Motor neuron (in vitro differentiated cells): Measurements from ENCODE around the gene ISM1. TPM values are rescaled to one million over a fixed set of nuclear protein-coding genes. Genes with fewer than 3 reads are reported as not detected.

ENCODE experiments used
- ATAC-seq, 8 experiments: fragments of 200-7000 bp; cut with Tn5 transposase; replicated peaks in 6 of 8; 2 replicates each; pipeline ENCODE4 v1.8.0; 2021; ENCODE audit warnings: mild to moderate bottlenecking in 8 of 8, moderate library complexity in 8 of 8
- H3K27ac ChIP-seq, 2 donors: fragments of 250-450 bp; sonication (Bioruptor Pico); 2 replicates each; pipeline ENCODE4 v1.9.0; 2021; ENCODE audit warnings: antibody characterized with exemption in 2 of 2, mild to moderate bottlenecking in 2 of 2, moderate library complexity in 1 of 2
- H3K4me1 ChIP-seq, 2 donors: fragments of 250-450 bp; sonication (Bioruptor Pico); replicated peaks in 1 of 2; 2 replicates each; pipeline ENCODE4 v1.6.1; 2021; ENCODE audit warnings: antibody characterized with exemption in 2 of 2, mild to moderate bottlenecking in 2 of 2, moderate library complexity in 1 of 2
- H3K4me3 ChIP-seq, 5 donors: fragments of 250-450 bp; sonication (Bioruptor Pico); 2 replicates each; pipeline ENCODE4 v1.9.0; 2021; ENCODE audit warnings: antibody characterized with exemption in 5 of 5, mild to moderate bottlenecking in 5 of 5, moderate library complexity in 4 of 5
- WGBS, 10 experiments: fragments of 450-650 bp; shearing (Covaris generic); methylation state at CpG; one replicate each; pipeline ENCODE4 v1.0.0; 2022; 5-methylcytosine and 5-hydroxymethylcytosine counted together
- in situ Hi-C, 9 experiments: fragments of 400-800 bp; cut with MboI; loops; one replicate each; pipeline ENCODE4 v1.15.0; 2021; ENCODE audit warnings: low sequenced_read_pairs in 9 of 9, low pct_unique_long_range_greater_than_20kb in 2 of 9; ENCODE audit not compliant: unreplicated experiment in 9 of 9
- total RNA-seq, 8 experiments: library from RNA; unstranded; fragments of 300-600 nt; gene quantifications; 2 replicates each; pipeline versions ENCODE4 v1.2.3 to v1.2.4, GENCODE V29; 2022

Gene ISM1
- total RNA-seq, 8 experiments from 2014 or later, result 0.09 to 17.9 (median 1.5) TPM

GRCh38 chr20:13295637-13296036, 74.6 kb downstream of the ISM1 start:
- Histone ChIP-seq H3K4me3 (no peak overlapping the region), H3K4me1 (no peaks in the 10 kb centered on the region), H3K27ac (no peak overlapping the region)
- 0 to 100% (median 85%) methylated on average over 1 to 5 of the region's 8 CpGs; no CpG with 5 or more reads in 2 of the 10 experiments for WGBS, 10 experiments
- in situ Hi-C loops, result no loop called here
- no peak for ATAC-seq

GRCh38 chr20:13296070-13296469, 75.0 kb downstream of the ISM1 start:
- Histone ChIP-seq H3K4me3 (no peak overlapping the region), H3K27ac (no peak overlapping the region), H3K4me1 (no peaks in the 10 kb centered on the region)
- in situ Hi-C loops, result no loop called here
- 10 to 90% (median 73%) methylated on average over 1 to 3 of the region's 4 CpGs; no CpG with 5 or more reads in 5 of the 10 experiments for WGBS, 10 experiments
- no peak for ATAC-seq

- 0 to 100% (median 74%) methylated on average over 1 to 4 of the region's 5 CpGs; no CpG with 5 or more reads in 1 of the 10 experiments for WGBS, 10 experiments
- in situ Hi-C loops, result no loop called here
- Histone ChIP-seq H3K4me3 (no peak overlapping the region), H3K27ac (no peak overlapping the region), H3K4me1 (no peaks in the 10 kb centered on the region)
- peak in 2 of 8 experiments; percentile 73 to 82 for ATAC-seq
Observed at GRCh38 chr20:13297147-13297899, 76.2 kb downstream of the ISM1 start.

GRCh38 chr20:13298692-13299373, 77.8 kb downstream of the ISM1 start:
- Histone ChIP-seq H3K4me3 (no peak overlapping the region), H3K27ac (no peak overlapping the region), H3K4me1 (no peaks in the 10 kb centered on the region)
- no peak for ATAC-seq
- 67 to 96% (median 88%) methylated on average over 1 to 21 of the region's 29 CpGs; no CpG with 5 or more reads in 6 of the 10 experiments for WGBS, 10 experiments
- in situ Hi-C loops, result no loop called here

GRCh38 chr20:13299401-13299800, 78.3 kb downstream of the ISM1 start:
- no peak for ATAC-seq
- Histone ChIP-seq H3K27ac (no peak overlapping the region), H3K4me3 (no peak overlapping the region), H3K4me1 (no peaks in the 10 kb centered on the region)
- in situ Hi-C loops, result no loop called here
- 75 to 98% (median 92%) methylated on average over 2 to 16 of the region's 18 CpGs; no CpG with 5 or more reads in 3 of the 10 experiments for WGBS, 10 experiments

- no peak for ATAC-seq
- WGBS, 10 experiments, result 79 to 100% (median 95%) methylated on average over 1 to 2 of the region's 2 CpGs; no CpG with 5 or more reads in 3 of the 10 experiments
- Histone ChIP-seq H3K27ac (no peak overlapping the region), H3K4me3 (no peak overlapping the region), H3K4me1 (no peaks in the 10 kb centered on the region)
- in situ Hi-C loops, result loop anchor here in 3 of 9 experiments (25.0 kb wide), 2 partner anchors 236 to 261 kb away; no protein-coding TSS in a partner anchor
Observed at GRCh38 chr20:13301596-13301995, 80.5 kb downstream of the ISM1 start.

GRCh38 chr20:13302647-13303450, 81.8 kb downstream of the ISM1 start:
- Histone ChIP-seq H3K4me1 (no peaks in the 10 kb centered on the region), H3K4me3 (no peak overlapping the region), H3K27ac (no peak overlapping the region)
- in situ Hi-C loops, result loop anchor here in 3 of 9 experiments (25.0 kb wide), 2 partner anchors 234 to 259 kb away; no protein-coding TSS in a partner anchor
- 40 to 100% (median 78%) methylated on average over 1 to 6 of the region's 9 CpGs; no CpG with 5 or more reads in 2 of the 10 experiments for WGBS, 10 experiments
- peak in 4 of 8 experiments; percentile 76 to 90 (median 82) for ATAC-seq

GRCh38 chr20:13305284-13305683, 84.2 kb downstream of the ISM1 start:
- 0 to 100% (median 67%) methylated on average over 1 to 6 of the region's 6 CpGs; no CpG with 5 or more reads in 1 of the 10 experiments for WGBS, 10 experiments
- peak in 3 of 8 experiments; percentile 47 to 74 (median 64) for ATAC-seq
- no peaks in the 10 kb centered on the region for H3K4me1 ChIP-seq
- no peak overlapping the region for H3K4me3 ChIP-seq
- no peak overlapping the region for H3K27ac ChIP-seq
- in situ Hi-C loops, result loop anchor here in 3 of 9 experiments (25.0 kb wide), 2 partner anchors 232 to 257 kb away; no protein-coding TSS in a partner anchor

- WGBS, 10 experiments, result 0 to 96% (median 74%) methylated on average over 1 to 9 of the region's 9 CpGs
- Histone ChIP-seq H3K4me3 (no peak overlapping the region), H3K4me1 (no peaks in the 10 kb centered on the region), H3K27ac (no peak overlapping the region)
- no peak for ATAC-seq
- in situ Hi-C loops, result loop anchor here in 3 of 9 experiments (25.0 kb wide), 2 partner anchors 230 to 255 kb away; no protein-coding TSS in a partner anchor
Observed at GRCh38 chr20:13307562-13308163, 86.6 kb downstream of the ISM1 start.

- 21 to 100% (median 80%) methylated on average over 1 to 6 of the region's 6 CpGs; no CpG with 5 or more reads in 2 of the 10 experiments for WGBS, 10 experiments
- Histone ChIP-seq H3K27ac (no peak overlapping the region), H3K4me3 (no peak overlapping the region), H3K4me1 (no peaks in the 10 kb centered on the region)
- ATAC-seq, result peak in 2 of 8 experiments; percentile 62 to 85
- in situ Hi-C loops, result loop anchor here in 3 of 9 experiments (25.0 kb wide), 2 partner anchors 225 to 250 kb away; no protein-coding TSS in a partner anchor
Observed at GRCh38 chr20:13312300-13312699, 91.2 kb downstream of the ISM1 start.

GRCh38 chr20:13313201-13313600, 92.1 kb downstream of the ISM1 start:
- WGBS, 10 experiments, result 64 to 96% (median 89%) methylated on average over 2 to 5 of the region's 5 CpGs; no CpG with 5 or more reads in 2 of the 10 experiments
- no peak for ATAC-seq
- in situ Hi-C loops, result loop anchor here in 3 of 9 experiments (25.0 kb wide), 2 partner anchors 224 to 249 kb away; no protein-coding TSS in a partner anchor
- no peak overlapping the region for H3K27ac ChIP-seq
- H3K4me3 ChIP-seq, result no peak overlapping the region
- H3K4me1 ChIP-seq, result no peaks in the 10 kb centered on the region

- ATAC-seq, result no peak
- 43 to 100% (median 83%) methylated on average over 1 of the region's 1 CpG; no CpG with 5 or more reads in 1 of the 10 experiments for WGBS, 10 experiments
- no peak overlapping the region for H3K4me3 ChIP-seq
- in situ Hi-C loops, result loop anchor here in 3 of 9 experiments (25.0 kb wide), 2 partner anchors 220 to 245 kb away; no protein-coding TSS in a partner anchor
- no peaks in the 10 kb centered on the region for H3K4me1 ChIP-seq
- H3K27ac ChIP-seq, result no peak overlapping the region
Observed at GRCh38 chr20:13317439-13317838, 96.4 kb downstream of the ISM1 start.
